HG02885 (cell line): ENCODE data around the gene ABCA1.

Source experiments
- ATAC-seq: cut with Tn5 transposase; IDR thresholded peaks from one replicate; pipeline ENCODE4 v1.9.1; 2021; ENCODE audit warnings: mild to moderate bottlenecking; ENCODE audit not compliant: unreplicated experiment, poor library complexity

Gene ABCA1

GRCh38 chr9:104740621-104741020 is 187.3 kb downstream of the ABCA1 start:
- no peak for ATAC-seq

- no peak for ATAC-seq
Measured at GRCh38 chr9:104738452-104738851, 189.5 kb downstream of the ABCA1 start.
